HepG2 (cell line): ENCODE measurements around the gene TMEM116. TPM values are rescaled to one million over a fixed set of nuclear protein-coding genes. Genes with fewer than 3 reads are reported as not detected.

ENCODE experiments used
- KDM4B ChIP-seq: sonication (generic); formaldehyde crosslinking; IDR thresholded peaks from 2 replicates; pipeline ENCODE4 v1.4.0; 2020; ENCODE audit warnings: missing genetic modification reagents
- PLRG1 ChIP-seq: fragments of 450-650 bp; conservative IDR thresholded peaks from 2 replicates; pipeline ENCODE4 v1.6.1; 2016
- TAF15 ChIP-seq: fragments of 200-400 bp; formaldehyde crosslinking; IDR thresholded peaks from one replicate; pipeline ENCODE4 v1.6.1; 2018; ENCODE audit warnings: mild to moderate bottlenecking, low read depth, low read length; ENCODE audit not compliant: poor library complexity, severe bottlenecking
- TBX2 ChIP-seq: sonication (generic); formaldehyde crosslinking; IDR thresholded peaks from 2 replicates; pipeline ENCODE4 v1.5.0; 2020; ENCODE audit warnings: missing genetic modification reagents, mild to moderate bottlenecking, borderline replicate concordance
- ZNF101 ChIP-seq: sonication (generic); formaldehyde crosslinking; IDR thresholded peaks from 2 replicates; pipeline ENCODE4 v1.4.0; 2020; ENCODE audit warnings: mild to moderate bottlenecking, low read depth, missing genetic modification reagents, borderline replicate concordance
- ZNF441 ChIP-seq: sonication (generic); formaldehyde crosslinking; IDR thresholded peaks from 2 replicates; pipeline ENCODE4 v1.7.0; 2021; ENCODE audit warnings: missing genetic modification reagents, borderline replicate concordance
- ZNF781 ChIP-seq: sonication (generic); formaldehyde crosslinking; IDR thresholded peaks from 2 replicates; pipeline ENCODE4 v1.5.1; 2020; ENCODE audit warnings: borderline replicate concordance, mild to moderate bottlenecking, missing genetic modification reagents; ENCODE audit errors: not compliant biosample characterization
- polyA plus RNA-seq, 8 experiments: library from polyadenylated mRNA; depleted of rRNA in 3 of 8; stranded (reverse) in 7 of 8; unstranded in 1 of 8; fragments of >200 nt; fragmentation: Illumina TruSeq in 4 of 8; extraction: Trizol in 4 of 8; gene quantifications; 2 replicates each; pipeline versions ENCODE4 v1.2.1 to v1.2.3, GENCODE V29; 2011 to 2016; ENCODE audit warnings: low read depth in 4 of 8, missing spikeins in 1 of 8, mixed read lengths in 1 of 8; ENCODE audit not compliant: insufficient read depth in 1 of 8
- total RNA-seq, 5 experiments: library from RNA; depleted of rRNA; stranded (reverse); fragments of >200 nt; fragmentation: Illumina TruSeq; extraction: Trizol; gene quantifications; 2 replicates each; pipeline ENCODE4 v1.2.3, GENCODE V29; 2016; ENCODE audit warnings: low read depth in 1 of 5
- TF ChIP-seq, protein P1 (sequence below): IDR thresholded peaks from 2 replicates; pipeline ENCODE4 v1.6.1; 2016; ENCODE audit warnings: missing compliant biosample characterization, missing genetic modification reagents, borderline replicate concordance
- TF ChIP-seq, protein P2 (sequence below): sonication (generic); formaldehyde crosslinking; conservative IDR thresholded peaks from 2 replicates; pipeline ENCODE4 v1.8.1; 2023; ENCODE audit warnings: missing genetic modification reagents
- TF ChIP-seq, protein P3 (sequence below): sonication (generic); formaldehyde crosslinking; IDR thresholded peaks from one replicate; pipeline ENCODE4 v1.5.1; 2020; ENCODE audit warnings: mild to moderate bottlenecking, missing genetic modification reagents; ENCODE audit errors: not compliant biosample characterization
- TF ChIP-seq, protein P4 (sequence below): sonication (generic); formaldehyde crosslinking; IDR thresholded peaks from 2 replicates; pipeline ENCODE4 v1.4.0; 2020; ENCODE audit warnings: mild to moderate bottlenecking, low read depth, missing genetic modification reagents

Gene TMEM116
- total and polyA plus RNA-seq, 2 of the 13 experiments (the other 11 are each of a cell fraction or from before 2014, with no cell fraction given): 14.0 to 17.8 TPM

DNA sequence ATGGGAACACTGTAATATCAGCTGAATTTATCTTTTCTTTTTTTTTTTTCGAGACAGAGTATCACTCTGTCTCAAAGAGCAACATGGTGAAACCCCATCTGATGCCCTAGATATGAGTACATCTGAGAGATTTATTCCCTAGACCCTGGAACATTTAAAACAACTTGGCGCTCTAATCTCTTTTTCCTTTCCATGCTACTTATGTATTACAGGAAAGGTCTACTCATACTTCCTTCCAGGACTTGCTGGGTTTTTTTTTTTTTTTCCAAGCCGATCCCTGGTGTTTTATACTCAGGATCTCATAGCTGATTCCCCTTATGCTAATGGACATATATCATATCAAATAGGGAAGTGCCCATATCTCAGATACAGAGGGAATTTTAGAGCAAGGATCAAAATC lies 87.8 kb downstream of the TMEM116 start (continued):
- TF ChIP-seq, protein P1, sequence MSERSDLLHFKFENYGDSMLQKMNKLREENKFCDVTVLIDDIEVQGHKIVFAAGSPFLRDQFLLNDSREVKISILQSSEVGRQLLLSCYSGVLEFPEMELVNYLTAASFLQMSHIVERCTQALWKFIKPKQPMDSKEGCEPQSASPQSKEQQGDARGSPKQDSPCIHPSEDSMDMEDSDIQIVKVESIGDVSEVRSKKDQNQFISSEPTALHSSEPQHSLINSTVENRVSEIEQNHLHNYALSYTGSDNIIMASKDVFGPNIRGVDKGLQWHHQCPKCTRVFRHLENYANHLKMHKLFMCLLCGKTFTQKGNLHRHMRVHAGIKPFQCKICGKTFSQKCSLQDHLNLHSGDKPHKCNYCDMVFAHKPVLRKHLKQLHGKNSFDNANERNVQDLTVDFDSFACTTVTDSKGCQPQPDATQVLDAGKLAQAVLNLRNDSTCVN (CRISPR knock-in tag): no peak
- TF ChIP-seq, protein P2, sequence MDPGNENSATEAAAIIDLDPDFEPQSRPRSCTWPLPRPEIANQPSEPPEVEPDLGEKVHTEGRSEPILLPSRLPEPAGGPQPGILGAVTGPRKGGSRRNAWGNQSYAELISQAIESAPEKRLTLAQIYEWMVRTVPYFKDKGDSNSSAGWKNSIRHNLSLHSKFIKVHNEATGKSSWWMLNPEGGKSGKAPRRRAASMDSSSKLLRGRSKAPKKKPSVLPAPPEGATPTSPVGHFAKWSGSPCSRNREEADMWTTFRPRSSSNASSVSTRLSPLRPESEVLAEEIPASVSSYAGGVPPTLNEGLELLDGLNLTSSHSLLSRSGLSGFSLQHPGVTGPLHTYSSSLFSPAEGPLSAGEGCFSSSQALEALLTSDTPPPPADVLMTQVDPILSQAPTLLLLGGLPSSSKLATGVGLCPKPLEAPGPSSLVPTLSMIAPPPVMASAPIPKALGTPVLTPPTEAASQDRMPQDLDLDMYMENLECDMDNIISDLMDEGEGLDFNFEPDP (CRISPR knock-in tag): no peak
- no peak for TF ChIP-seq ZNF441 (CRISPR knock-in tag)
- TF ChIP-seq ZNF101 (CRISPR knock-in tag): no peak
- TF ChIP-seq TAF15: no peak
- no peak for TF ChIP-seq PLRG1
- TF ChIP-seq ZNF781 (CRISPR knock-in tag): no peak
- TF ChIP-seq, protein P3, sequence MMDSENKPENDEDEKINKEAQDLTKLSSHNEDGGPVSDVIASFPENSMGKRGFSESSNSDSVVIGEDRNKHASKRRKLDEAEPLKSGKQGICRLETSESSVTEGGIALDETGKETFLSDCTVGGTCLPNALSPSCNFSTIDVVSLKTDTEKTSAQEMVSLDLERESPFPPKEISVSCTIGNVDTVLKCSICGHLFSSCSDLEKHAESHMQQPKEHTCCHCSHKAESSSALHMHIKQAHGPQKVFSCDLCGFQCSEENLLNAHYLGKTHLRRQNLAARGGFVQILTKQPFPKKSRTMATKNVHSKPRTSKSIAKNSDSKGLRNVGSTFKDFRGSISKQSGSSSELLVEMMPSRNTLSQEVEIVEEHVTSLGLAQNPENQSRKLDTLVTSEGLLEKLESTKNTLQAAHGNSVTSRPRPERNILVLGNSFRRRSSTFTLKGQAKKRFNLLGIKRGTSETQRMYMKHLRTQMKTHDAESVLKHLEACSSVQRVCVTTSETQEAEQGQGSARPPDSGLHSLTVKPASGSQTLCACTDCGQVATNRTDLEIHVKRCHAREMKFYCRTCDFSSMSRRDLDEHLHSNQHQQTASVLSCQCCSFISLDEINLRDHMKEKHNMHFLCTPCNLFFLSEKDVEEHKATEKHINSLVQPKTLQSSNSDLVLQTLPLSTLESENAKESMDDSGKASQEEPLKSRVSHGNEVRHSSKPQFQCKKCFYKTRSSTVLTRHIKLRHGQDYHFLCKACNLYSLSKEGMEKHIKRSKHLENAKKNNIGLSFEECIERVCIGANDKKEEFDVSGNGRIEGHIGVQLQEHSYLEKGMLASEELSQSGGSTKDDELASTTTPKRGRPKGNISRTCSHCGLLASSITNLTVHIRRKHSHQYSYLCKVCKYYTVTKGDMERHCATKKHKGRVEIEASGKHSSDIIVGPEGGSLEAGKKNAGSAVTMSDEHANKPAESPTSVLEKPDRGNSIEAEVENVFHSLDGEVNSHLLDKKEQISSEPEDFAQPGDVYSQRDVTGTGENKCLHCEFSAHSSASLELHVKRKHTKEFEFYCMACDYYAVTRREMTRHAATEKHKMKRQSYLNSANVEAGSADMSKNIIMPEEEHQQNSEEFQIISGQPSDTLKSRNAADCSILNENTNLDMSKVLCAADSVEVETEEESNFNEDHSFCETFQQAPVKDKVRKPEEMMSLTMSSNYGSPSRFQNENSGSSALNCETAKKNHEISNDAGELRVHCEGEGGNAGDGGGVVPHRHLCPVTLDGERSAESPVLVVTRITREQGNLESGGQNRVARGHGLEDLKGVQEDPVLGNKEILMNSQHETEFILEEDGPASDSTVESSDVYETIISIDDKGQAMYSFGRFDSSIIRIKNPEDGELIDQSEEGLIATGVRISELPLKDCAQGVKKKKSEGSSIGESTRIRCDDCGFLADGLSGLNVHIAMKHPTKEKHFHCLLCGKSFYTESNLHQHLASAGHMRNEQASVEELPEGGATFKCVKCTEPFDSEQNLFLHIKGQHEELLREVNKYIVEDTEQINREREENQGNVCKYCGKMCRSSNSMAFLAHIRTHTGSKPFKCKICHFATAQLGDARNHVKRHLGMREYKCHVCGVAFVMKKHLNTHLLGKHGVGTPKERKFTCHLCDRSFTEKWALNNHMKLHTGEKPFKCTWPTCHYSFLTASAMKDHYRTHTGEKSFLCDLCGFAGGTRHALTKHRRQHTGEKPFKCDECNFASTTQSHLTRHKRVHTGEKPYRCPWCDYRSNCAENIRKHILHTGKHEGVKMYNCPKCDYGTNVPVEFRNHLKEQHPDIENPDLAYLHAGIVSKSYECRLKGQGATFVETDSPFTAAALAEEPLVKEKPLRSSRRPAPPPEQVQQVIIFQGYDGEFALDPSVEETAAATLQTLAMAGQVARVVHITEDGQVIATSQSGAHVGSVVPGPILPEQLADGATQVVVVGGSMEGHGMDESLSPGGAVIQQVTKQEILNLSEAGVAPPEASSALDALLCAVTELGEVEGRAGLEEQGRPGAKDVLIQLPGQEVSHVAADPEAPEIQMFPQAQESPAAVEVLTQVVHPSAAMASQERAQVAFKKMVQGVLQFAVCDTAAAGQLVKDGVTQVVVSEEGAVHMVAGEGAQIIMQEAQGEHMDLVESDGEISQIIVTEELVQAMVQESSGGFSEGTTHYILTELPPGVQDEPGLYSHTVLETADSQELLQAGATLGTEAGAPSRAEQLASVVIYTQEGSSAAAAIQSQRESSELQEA (CRISPR knock-in tag): no peak
- TF ChIP-seq TBX2: no peak
- TF ChIP-seq KDM4B (CRISPR knock-in tag): no peak
- TF ChIP-seq, protein P4, sequence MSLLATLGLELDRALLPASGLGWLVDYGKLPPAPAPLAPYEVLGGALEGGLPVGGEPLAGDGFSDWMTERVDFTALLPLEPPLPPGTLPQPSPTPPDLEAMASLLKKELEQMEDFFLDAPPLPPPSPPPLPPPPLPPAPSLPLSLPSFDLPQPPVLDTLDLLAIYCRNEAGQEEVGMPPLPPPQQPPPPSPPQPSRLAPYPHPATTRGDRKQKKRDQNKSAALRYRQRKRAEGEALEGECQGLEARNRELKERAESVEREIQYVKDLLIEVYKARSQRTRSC (CRISPR knock-in tag): no peak
- TF ChIP-seq, all 625 proteins: peak for 0
